Sigmoid colon (tissue), 7 donors: ENCODE measurements around the gene VPS13D. TPM values are rescaled to one million over a fixed set of nuclear protein-coding genes. Genes with fewer than 3 reads are reported as not detected.

Experiments used
- DNase-seq: peaks from one replicate; pipeline ENCODE4 v3.0.0-alpha.2; 2019
- H3K27ac ChIP-seq, 4 donors: fragments of 200-600 bp; sonication (generic); one replicate each; pipeline ENCODE4 v1.5.1; 2016 to 2019; ENCODE audit warnings: mild to moderate bottlenecking in 1 of 4
- H3K27me3 ChIP-seq, 3 donors: fragments of 200-600 bp; sonication (generic); one replicate each; pipeline ENCODE4 v1.5.1; 2019; ENCODE audit warnings: mild to moderate bottlenecking in 1 of 3
- H3K36me3 ChIP-seq, 4 donors: fragments of 200-600 bp; sonication (generic); one replicate each; pipeline ENCODE4 v1.5.1; 2016 to 2019
- H3K4me1 ChIP-seq, 4 donors: fragments of 200-600 bp; sonication (generic); one replicate each; pipeline ENCODE4 v1.5.1; 2017 to 2019
- H3K4me3 ChIP-seq, 4 donors: fragments of 200-600 bp; sonication (generic); one replicate each; pipeline ENCODE4 v1.5.1; 2017 to 2019; ENCODE audit warnings: mild to moderate bottlenecking in 2 of 4, moderate library complexity in 1 of 4
- H3K9me3 ChIP-seq, 4 donors: fragments of 200-600 bp in 3 of 4; sonication (generic) in 3 of 4; one replicate each; pipeline versions ENCODE4 v1.5.1 to v1.6.1; 2013 to 2019
- EP300 ChIP-seq, 4 donors: sonication (generic); formaldehyde crosslinking; IDR thresholded peaks; one replicate each; pipeline ENCODE4 v1.6.1; 2017; ENCODE audit warnings: antibody characterized with exemption in 4 of 4
- POLR2A ChIP-seq, 2 donors: fragments of 450-650 bp; IDR thresholded peaks; one replicate each; pipeline ENCODE4 v1.6.1; 2016; ENCODE audit warnings: antibody characterized with exemption in 2 of 2, mild to moderate bottlenecking in 2 of 2, moderate library complexity in 2 of 2
- POLR2AphosphoS5 ChIP-seq, 4 donors: sonication (generic); formaldehyde crosslinking; IDR thresholded peaks; one replicate each; pipeline ENCODE4 v1.6.1; 2017; ENCODE audit warnings: antibody characterized with exemption in 4 of 4
- WGBS, 2 donors: extraction: QIAGEN DNeasy Blood & Tissue Kit; methylation state at CpG; one replicate each; pipeline ENCODE4 v1.1.7; 2013; 5-methylcytosine and 5-hydroxymethylcytosine counted together
- intact Hi-C: fragments of 100-400 bp; cut with DNase I; formaldehyde crosslinking; loops from one replicate; pipeline ENCODE4 v1.15.1; 2023
- polyA plus RNA-seq, 3 donors: library from polyadenylated mRNA; stranded (reverse); fragments of 200-250 nt; gene quantifications; one replicate each; pipeline ENCODE4 v1.2.3, GENCODE V29; 2013
- total RNA-seq, 4 donors: library from RNA; depleted of rRNA; stranded (reverse); fragments of >200 nt; gene quantifications; one replicate each; pipeline ENCODE4 v1.1.0, GENCODE V29; 2016
- TF ChIP-seq, protein P1 (sequence below), 4 experiments: fragments of 450-650 bp in 3 of 4; fragments of 200-600 bp in 1 of 4; IDR thresholded peaks; one replicate each; pipeline ENCODE4 v1.5.1; 2016 to 2019; ENCODE audit warnings: antibody characterized with exemption in 4 of 4, mild to moderate bottlenecking in 3 of 4, moderate library complexity in 2 of 4
- donor health status: healthy with polysubstance abuse.
- donor health status: Bipolar disorder and iron deficiency.
- donor health status: healthy.

The VPS13D gene
- total and polyA plus RNA-seq, 7 donors = 7.6 to 90.8 (median 49.7) TPM

DNA sequence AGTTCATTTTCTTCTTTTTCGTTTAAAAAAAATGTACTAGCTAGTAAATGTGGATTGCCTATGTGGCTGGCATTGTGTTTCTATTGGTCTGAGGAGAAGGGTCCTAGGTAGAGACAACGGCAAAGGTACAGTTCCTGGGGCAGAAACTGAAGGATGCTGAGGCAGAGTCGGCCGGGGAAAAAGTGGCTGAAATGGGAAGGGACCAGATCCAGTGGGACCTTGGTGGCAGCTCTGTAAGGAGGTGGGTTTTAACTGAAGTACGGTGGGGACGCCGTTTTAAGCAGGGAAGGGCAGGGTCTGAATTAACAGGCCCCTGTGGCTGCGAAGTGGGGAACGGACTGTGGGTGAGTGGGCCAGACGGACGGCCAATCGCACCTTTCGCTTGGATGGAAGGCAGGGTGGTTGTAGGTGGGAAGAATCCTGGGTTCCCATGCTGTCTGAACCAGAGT is 420 bp upstream of the VPS13D start:
- 67 to 70% methylated on average over 13 of the region's 13 CpGs for WGBS, 2 donors
- intact Hi-C loops = no loop called here
- peak overlapping the region in 3 of 4 donors; percentile 85 to 90 (median 87) for H3K27ac ChIP-seq

DNA sequence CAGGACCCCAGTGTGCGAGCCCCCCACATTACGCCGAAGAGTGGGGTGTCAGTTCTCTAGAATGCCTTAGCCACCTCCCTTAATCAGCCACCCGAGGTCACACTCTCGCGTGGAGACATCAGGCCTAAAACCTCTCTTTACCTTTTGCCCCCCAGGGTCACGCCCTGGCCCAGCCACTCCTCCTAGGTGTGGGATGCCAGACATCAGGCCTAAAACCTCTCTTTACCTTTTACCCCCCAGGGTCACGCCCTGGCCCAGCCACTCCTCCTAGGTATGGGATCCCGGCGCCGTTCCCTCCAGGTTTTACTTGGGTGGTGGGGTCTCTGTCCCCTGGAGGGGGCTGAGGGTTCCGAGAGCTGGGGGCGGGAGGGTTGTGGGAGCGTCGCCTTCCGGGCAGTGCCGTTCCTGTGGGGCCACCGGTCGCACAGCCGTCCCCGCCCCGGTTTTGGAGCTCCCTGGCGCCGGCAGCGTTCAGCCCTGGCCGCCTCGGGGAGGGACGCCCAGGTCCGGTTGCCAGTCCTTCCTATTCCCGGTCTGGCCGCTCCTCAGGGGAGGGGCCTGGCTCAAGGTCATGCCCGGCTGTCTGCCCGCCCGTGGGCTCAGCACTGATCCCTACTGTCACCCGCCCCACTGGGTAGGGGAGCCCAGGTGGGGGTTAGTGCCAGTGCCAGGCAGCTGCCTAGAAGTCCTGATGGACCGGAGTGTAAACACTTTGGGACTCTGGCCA is 882 bp downstream of the VPS13D start:
- peak in 1 of 4 donors; percentile 13 for TF ChIP-seq POLR2AphosphoS5 (IDR thresholded peaks at IDR 0.05)
- TF ChIP-seq POLR2A (IDR thresholded peaks at IDR 0.05) = no peak
- WGBS, 2 donors = 1 to 2% methylated on average over 36 of the region's 36 CpGs
- Histone ChIP-seq H3K36me3 (peaks cover 0 to 17% (median 5%) of the 10 kb centered on the region in 4 donors), H3K4me3 (peak overlapping the region; percentile 87 to 94 (median 89)), H3K27ac (peak overlapping the region; percentile 85 to 90 (median 88)), H3K27me3 (no peaks in the 10 kb centered on the region), H3K4me1 (peaks cover 0 to 19% (median 15%) of the 10 kb centered on the region in 4 donors), H3K9me3 (no peaks in the 10 kb centered on the region)
- intact Hi-C loops = no loop called here
- peak; percentile 73 for DNase-seq

More for the DNA sequence above, 420 bp upstream of the VPS13D start:
- H3K4me1 ChIP-seq = peaks cover 0 to 19% (median 15%) of the 10 kb centered on the region in 4 donors
- DNase-seq = no peak
- TF ChIP-seq POLR2AphosphoS5 (IDR thresholded peaks at IDR 0.05) = no peak
- no peak for TF ChIP-seq POLR2A (IDR thresholded peaks at IDR 0.05)
- TF ChIP-seq EP300 (IDR thresholded peaks at IDR 0.05) = no peak
- TF ChIP-seq, protein P1, sequence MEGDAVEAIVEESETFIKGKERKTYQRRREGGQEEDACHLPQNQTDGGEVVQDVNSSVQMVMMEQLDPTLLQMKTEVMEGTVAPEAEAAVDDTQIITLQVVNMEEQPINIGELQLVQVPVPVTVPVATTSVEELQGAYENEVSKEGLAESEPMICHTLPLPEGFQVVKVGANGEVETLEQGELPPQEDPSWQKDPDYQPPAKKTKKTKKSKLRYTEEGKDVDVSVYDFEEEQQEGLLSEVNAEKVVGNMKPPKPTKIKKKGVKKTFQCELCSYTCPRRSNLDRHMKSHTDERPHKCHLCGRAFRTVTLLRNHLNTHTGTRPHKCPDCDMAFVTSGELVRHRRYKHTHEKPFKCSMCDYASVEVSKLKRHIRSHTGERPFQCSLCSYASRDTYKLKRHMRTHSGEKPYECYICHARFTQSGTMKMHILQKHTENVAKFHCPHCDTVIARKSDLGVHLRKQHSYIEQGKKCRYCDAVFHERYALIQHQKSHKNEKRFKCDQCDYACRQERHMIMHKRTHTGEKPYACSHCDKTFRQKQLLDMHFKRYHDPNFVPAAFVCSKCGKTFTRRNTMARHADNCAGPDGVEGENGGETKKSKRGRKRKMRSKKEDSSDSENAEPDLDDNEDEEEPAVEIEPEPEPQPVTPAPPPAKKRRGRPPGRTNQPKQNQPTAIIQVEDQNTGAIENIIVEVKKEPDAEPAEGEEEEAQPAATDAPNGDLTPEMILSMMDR (IDR thresholded peaks at IDR 0.05) = peak in 1 of 4 experiments; percentile 45
- H3K36me3 ChIP-seq = peaks cover 0 to 4% (median 0%) of the 10 kb centered on the region in 4 donors
- H3K9me3 ChIP-seq = no peaks in the 10 kb centered on the region
- no peaks in the 10 kb centered on the region for H3K27me3 ChIP-seq
- peak overlapping the region in 2 of 4 donors; percentile 87 to 89 for H3K4me3 ChIP-seq

DNA sequence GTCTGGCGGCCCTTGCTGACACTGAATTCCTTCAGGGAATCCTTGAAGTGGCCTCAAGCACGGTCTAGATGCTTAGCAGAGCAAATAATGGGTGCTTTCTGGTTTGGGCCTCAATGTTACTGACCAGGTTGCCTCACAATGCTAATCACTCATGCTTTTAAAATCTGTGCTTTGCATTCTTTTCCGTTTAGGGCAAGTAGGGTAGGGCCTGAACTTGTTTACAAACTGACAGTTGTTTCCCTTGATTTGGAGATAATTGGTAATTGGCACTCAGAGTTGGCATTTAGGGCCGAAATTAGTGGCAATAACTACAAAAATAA is 1.4 kb downstream of the VPS13D start:
- WGBS, 2 donors = 12 to 46% methylated on average over 4 of the region's 4 CpGs
- no peaks in the 10 kb centered on the region for H3K9me3 ChIP-seq
- no peaks in the 10 kb centered on the region for H3K27me3 ChIP-seq
- no peak for DNase-seq
- H3K4me1 ChIP-seq = peaks cover 0 to 19% (median 15%) of the 10 kb centered on the region in 4 donors
- H3K36me3 ChIP-seq = peaks cover 0 to 20% (median 5%) of the 10 kb centered on the region in 4 donors
- H3K27ac ChIP-seq = peak overlapping the region; percentile 85 to 90 (median 88)
- TF ChIP-seq POLR2A (IDR thresholded peaks at IDR 0.05) (no peak), EP300 (IDR thresholded peaks at IDR 0.05) (no peak), POLR2AphosphoS5 (IDR thresholded peaks at IDR 0.05) (no peak)
- peak overlapping the region; percentile 87 to 94 (median 89) for H3K4me3 ChIP-seq
- intact Hi-C loops = no loop called here

DNA sequence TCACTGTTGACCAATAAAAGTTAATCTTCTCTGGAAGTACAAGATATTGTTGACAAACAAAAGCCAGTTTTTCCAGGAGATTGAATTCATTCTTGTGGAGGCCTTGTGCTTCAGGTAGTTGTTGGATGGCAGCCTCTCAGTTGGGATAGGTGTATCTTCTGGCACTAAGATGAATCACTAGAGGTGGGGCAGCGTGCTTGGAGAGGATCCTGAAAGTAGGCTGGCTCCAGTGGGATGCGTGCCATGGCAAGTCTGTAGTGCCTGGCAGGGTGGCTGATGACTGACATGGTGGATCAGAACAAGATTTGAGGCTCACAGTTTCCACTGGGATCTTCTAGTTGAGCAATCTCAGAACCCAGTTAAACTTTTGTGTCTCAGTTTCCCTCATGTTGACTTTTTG is 2.4 kb downstream of the VPS13D start:
- 83 to 89% methylated on average over 2 of the region's 2 CpGs for WGBS, 2 donors
- no peak overlapping the region for H3K4me3 ChIP-seq
- peaks cover 0 to 20% (median 5%) of the 10 kb centered on the region in 4 donors for H3K36me3 ChIP-seq
- TF ChIP-seq, protein P1 (IDR thresholded peaks at IDR 0.05) = no peak
- TF ChIP-seq POLR2A (IDR thresholded peaks at IDR 0.05) = no peak
- no peak for TF ChIP-seq EP300 (IDR thresholded peaks at IDR 0.05)
- TF ChIP-seq POLR2AphosphoS5 (IDR thresholded peaks at IDR 0.05) = no peak
- H3K9me3 ChIP-seq = no peaks in the 10 kb centered on the region
- no peak overlapping the region for H3K27ac ChIP-seq
- DNase-seq = no peak
- H3K27me3 ChIP-seq = no peaks in the 10 kb centered on the region
- intact Hi-C loops = no loop called here
- H3K4me1 ChIP-seq = peaks cover 0 to 19% (median 15%) of the 10 kb centered on the region in 4 donors

DNA sequence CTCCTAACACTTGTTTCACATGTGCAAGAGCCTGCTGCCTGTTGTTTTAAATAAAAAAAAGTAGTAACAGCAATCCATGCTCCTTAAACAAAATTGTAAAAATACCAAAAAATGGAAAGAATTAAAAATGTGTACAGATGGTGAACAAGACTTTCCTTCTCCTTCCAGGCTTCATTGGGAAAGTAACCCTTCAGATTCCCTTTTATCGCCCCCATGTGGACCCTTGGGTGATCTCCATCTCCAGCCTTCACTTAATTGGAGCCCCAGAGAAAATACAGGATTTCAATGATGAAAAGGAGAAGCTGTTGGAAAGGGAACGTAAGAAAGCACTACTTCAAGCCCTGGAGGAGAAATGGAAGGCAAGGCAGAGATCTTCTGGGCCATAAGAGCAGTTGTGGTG is 14.2 kb downstream of the VPS13D start:
- H3K27me3 ChIP-seq = no peaks in the 10 kb centered on the region
- no peak overlapping the region for H3K4me3 ChIP-seq
- 72 to 85% methylated on average over 2 of the region's 2 CpGs for WGBS, 2 donors
- no peaks in the 10 kb centered on the region for H3K9me3 ChIP-seq
- peaks cover 23 to 76% (median 29%) of the 10 kb centered on the region in 4 donors for H3K36me3 ChIP-seq
- H3K4me1 ChIP-seq = no peaks in the 10 kb centered on the region
- TF ChIP-seq POLR2AphosphoS5 (IDR thresholded peaks at IDR 0.05) = no peak
- TF ChIP-seq POLR2A (IDR thresholded peaks at IDR 0.05) = no peak
- no peak for TF ChIP-seq EP300 (IDR thresholded peaks at IDR 0.05)
- TF ChIP-seq, protein P1 (IDR thresholded peaks at IDR 0.05) = no peak
- no peak for DNase-seq
- H3K27ac ChIP-seq = no peak overlapping the region
- intact Hi-C loops = no loop called here
